Esophagus (tissue), 2 donors: ENCODE measurements around the gene SLC35E1. TPM values are rescaled to one million over a fixed set of nuclear protein-coding genes. Genes with fewer than 3 reads are reported as not detected.

ENCODE experiments used
- H3K27ac ChIP-seq, 2 donors: one replicate each; pipeline ENCODE4 v1.5.1; 2013; ENCODE audit warnings: low read depth in 2 of 2, mild to moderate bottlenecking in 2 of 2, inconsistent platforms in 1 of 2, low read length in 1 of 2, moderate library complexity in 1 of 2
- H3K27me3 ChIP-seq, 2 donors: one replicate each; pipeline ENCODE4 v1.6.1; 2013; ENCODE audit warnings: low read length in 2 of 2, control low read depth in 1 of 2, mild to moderate bottlenecking in 1 of 2; ENCODE audit not compliant: insufficient read depth in 2 of 2, control insufficient read depth in 1 of 2
- H3K36me3 ChIP-seq, 2 donors: one replicate each; pipeline ENCODE4 v1.6.1; 2013; ENCODE audit warnings: low read length in 1 of 2; ENCODE audit not compliant: control insufficient read depth in 2 of 2, insufficient read depth in 2 of 2
- H3K4me1 ChIP-seq, 2 donors: one replicate each; pipeline ENCODE4 v1.6.1; 2013; ENCODE audit warnings: low read length in 1 of 2; ENCODE audit not compliant: control insufficient read depth in 2 of 2, insufficient read depth in 2 of 2
- H3K4me3 ChIP-seq, 2 donors: one replicate each; pipeline ENCODE4 v1.5.1; 2013; ENCODE audit warnings: low read length in 2 of 2, mild to moderate bottlenecking in 2 of 2, low read depth in 1 of 2, moderate library complexity in 1 of 2
- H3K9me3 ChIP-seq, 2 donors: one replicate each; pipeline ENCODE4 v1.6.1; 2013; ENCODE audit warnings: mild to moderate bottlenecking in 2 of 2, low read depth in 1 of 2, low read length in 1 of 2, moderate library complexity in 1 of 2; ENCODE audit not compliant: control insufficient read depth in 2 of 2, insufficient read depth in 1 of 2
- WGBS, 2 donors: extraction: QIAGEN DNeasy Blood & Tissue Kit; methylation state at CpG; one replicate each; pipeline ENCODE4 v1.1.7; 2013; 5-methylcytosine and 5-hydroxymethylcytosine counted together
- polyA plus RNA-seq, 2 donors: library from polyadenylated mRNA; stranded (reverse); fragments of 200-250 nt; gene quantifications; one replicate each; pipeline ENCODE4 v1.2.3, GENCODE V29; 2013
- donor health status: healthy with polysubstance abuse.
- donor health status: Bipolar disorder and iron deficiency.

SLC35E1 gene
- polyA plus RNA-seq, 2 donors, result 15.5 to 20.6 TPM

GRCh38 chr19:16601378-16602052 is 29.3 kb upstream of the SLC35E1 start:
- 89 to 95% methylated on average over 20 of the region's 20 CpGs for WGBS, 2 donors

GRCh38 chr19:16600824-16601223 is 28.6 kb upstream of the SLC35E1 start:
- Histone ChIP-seq H3K27me3 (no peaks in the 10 kb centered on the region), H3K36me3 (peaks cover 0 to 4% of the 10 kb centered on the region in 2 donors), H3K9me3 (no peaks in the 10 kb centered on the region), H3K4me3 (no peak overlapping the region), H3K4me1 (peaks cover 9 to 14% of the 10 kb centered on the region in 2 donors), H3K27ac (no peak overlapping the region)
- 93 to 94% methylated on average over 5 of the region's 5 CpGs for WGBS, 2 donors

More at GRCh38 chr19:16601378-16602052, 29.3 kb upstream of the SLC35E1 start:
- peaks cover 0 to under 1% of the 10 kb centered on the region in 2 donors for H3K36me3 ChIP-seq
- H3K27ac ChIP-seq, result no peak overlapping the region
- H3K4me1 ChIP-seq, result peaks cover 8 to 10% of the 10 kb centered on the region in 2 donors
- H3K4me3 ChIP-seq, result no peak overlapping the region
- no peaks in the 10 kb centered on the region for H3K27me3 ChIP-seq
- no peaks in the 10 kb centered on the region for H3K9me3 ChIP-seq

GRCh38 chr19:16599655-16600346 is 27.6 kb upstream of the SLC35E1 start:
- H3K9me3 ChIP-seq, result no peaks in the 10 kb centered on the region
- no peak overlapping the region for H3K4me3 ChIP-seq
- no peaks in the 10 kb centered on the region for H3K27me3 ChIP-seq
- peaks cover 0 to 4% of the 10 kb centered on the region in 2 donors for H3K36me3 ChIP-seq
- H3K27ac ChIP-seq, result no peak overlapping the region
- H3K4me1 ChIP-seq, result peaks cover 9 to 17% of the 10 kb centered on the region in 2 donors
- WGBS, 2 donors, result 78 to 85% methylated on average over 6 of the region's 6 CpGs

- H3K27me3 ChIP-seq, result no peaks in the 10 kb centered on the region
- H3K4me3 ChIP-seq, result no peak overlapping the region
- 68 to 73% methylated on average over 4 of the region's 4 CpGs for WGBS, 2 donors
- H3K9me3 ChIP-seq, result no peaks in the 10 kb centered on the region
- peaks cover 9 to 21% of the 10 kb centered on the region in 2 donors for H3K4me1 ChIP-seq
- H3K36me3 ChIP-seq, result peaks cover 0 to 4% of the 10 kb centered on the region in 2 donors
- H3K27ac ChIP-seq, result no peak overlapping the region
These were observed 26.6 kb upstream of the SLC35E1 start for GRCh38 chr19:16598848-16599247.

- no peak overlapping the region for H3K4me3 ChIP-seq
- H3K27me3 ChIP-seq, result no peaks in the 10 kb centered on the region
- H3K36me3 ChIP-seq, result peaks cover 0 to 6% of the 10 kb centered on the region in 2 donors
- 90 to 91% methylated on average over 9 of the region's 9 CpGs for WGBS, 2 donors
- peaks cover 16 to 26% of the 10 kb centered on the region in 2 donors for H3K4me1 ChIP-seq
- no peak overlapping the region for H3K27ac ChIP-seq
- no peaks in the 10 kb centered on the region for H3K9me3 ChIP-seq
These were observed 24.2 kb upstream of the SLC35E1 start for GRCh38 chr19:16596399-16596798.

- Histone ChIP-seq H3K27me3 (no peaks in the 10 kb centered on the region), H3K9me3 (no peaks in the 10 kb centered on the region), H3K27ac (peak overlapping the region in 1 of 2 donors; percentile 24), H3K36me3 (peaks cover 0 to 6% of the 10 kb centered on the region in 2 donors), H3K4me1 (peaks cover 16 to 26% of the 10 kb centered on the region in 2 donors), H3K4me3 (no peak overlapping the region)
- 74 to 89% methylated on average over 8 of the region's 8 CpGs for WGBS, 2 donors
These were observed 22.9 kb upstream of the SLC35E1 start for GRCh38 chr19:16595097-16595496.

- Histone ChIP-seq H3K36me3 (peaks cover 0 to 6% of the 10 kb centered on the region in 2 donors), H3K4me3 (no peak overlapping the region), H3K27ac (peak overlapping the region in 1 of 2 donors; percentile 24), H3K27me3 (no peaks in the 10 kb centered on the region), H3K9me3 (no peaks in the 10 kb centered on the region), H3K4me1 (peaks cover 16 to 26% of the 10 kb centered on the region in 2 donors)
- WGBS, 2 donors, result 61 to 77% methylated on average over 5 of the region's 5 CpGs
These were observed 22.5 kb upstream of the SLC35E1 start for GRCh38 chr19:16594681-16595091.

- peaks cover 0 to 6% of the 10 kb centered on the region in 2 donors for H3K36me3 ChIP-seq
- no peaks in the 10 kb centered on the region for H3K27me3 ChIP-seq
- no peak overlapping the region for H3K4me3 ChIP-seq
- 65 to 68% methylated on average over 10 of the region's 10 CpGs for WGBS, 2 donors
- peaks cover 16 to 26% of the 10 kb centered on the region in 2 donors for H3K4me1 ChIP-seq
- no peak overlapping the region for H3K27ac ChIP-seq
- no peaks in the 10 kb centered on the region for H3K9me3 ChIP-seq
These were observed 21.9 kb upstream of the SLC35E1 start for GRCh38 chr19:16594131-16594586.

- Histone ChIP-seq H3K36me3 (peaks cover 0 to 6% of the 10 kb centered on the region in 2 donors), H3K9me3 (no peaks in the 10 kb centered on the region), H3K4me1 (peaks cover 16 to 36% of the 10 kb centered on the region in 2 donors), H3K27me3 (no peaks in the 10 kb centered on the region), H3K4me3 (no peak overlapping the region), H3K27ac (no peak overlapping the region)
- 93 to 94% methylated on average over 4 of the region's 4 CpGs for WGBS, 2 donors
These were observed 21.0 kb upstream of the SLC35E1 start for GRCh38 chr19:16593181-16593580.
